GM12865 (cell line): ENCODE measurements around the gene PPIA.

Experiments
- DNase-seq: peaks from one replicate; pipeline ENCODE4 v3.0.0; 2010; ENCODE audit warnings: low read depth
- H3K4me3 ChIP-seq: 2 replicates; pipeline ENCODE4 v1.5.1; 2011; ENCODE audit warnings: mild to moderate bottlenecking, low read depth, low read length, control low read depth
- TF ChIP-seq, protein P1 (sequence below): IDR thresholded peaks from 2 replicates; pipeline ENCODE4 v1.5.1; 2011; ENCODE audit warnings: low read length, control low read depth, low read depth, inconsistent platforms; ENCODE audit not compliant: insufficient read depth; ENCODE audit errors: missing control alignments

PPIA gene

DNA sequence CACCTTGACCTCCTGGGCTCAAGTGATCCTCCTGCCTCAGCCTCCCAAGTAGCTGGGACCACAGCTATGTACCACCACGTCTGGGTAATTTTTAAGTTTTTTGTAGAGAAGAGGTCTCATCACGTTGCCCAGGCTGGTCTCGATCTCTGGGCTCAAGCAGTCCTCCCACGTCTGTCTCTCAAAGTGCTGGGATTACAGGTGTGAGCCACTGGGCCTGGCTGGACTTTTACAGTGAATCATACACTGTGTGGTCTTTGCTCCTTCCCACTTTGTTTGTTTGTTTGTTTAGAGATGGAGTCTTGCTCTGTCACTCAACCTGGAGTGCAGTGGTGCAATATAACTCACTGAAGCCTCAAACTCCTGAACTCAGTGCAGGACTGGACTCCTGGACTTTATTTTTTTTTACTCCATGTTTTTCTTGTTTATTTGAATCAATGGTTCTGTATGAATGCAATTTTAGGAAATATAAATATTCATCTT is 12.5 kb downstream of the PPIA start:
- DNase-seq, result no peak
- TF ChIP-seq, protein P1, sequence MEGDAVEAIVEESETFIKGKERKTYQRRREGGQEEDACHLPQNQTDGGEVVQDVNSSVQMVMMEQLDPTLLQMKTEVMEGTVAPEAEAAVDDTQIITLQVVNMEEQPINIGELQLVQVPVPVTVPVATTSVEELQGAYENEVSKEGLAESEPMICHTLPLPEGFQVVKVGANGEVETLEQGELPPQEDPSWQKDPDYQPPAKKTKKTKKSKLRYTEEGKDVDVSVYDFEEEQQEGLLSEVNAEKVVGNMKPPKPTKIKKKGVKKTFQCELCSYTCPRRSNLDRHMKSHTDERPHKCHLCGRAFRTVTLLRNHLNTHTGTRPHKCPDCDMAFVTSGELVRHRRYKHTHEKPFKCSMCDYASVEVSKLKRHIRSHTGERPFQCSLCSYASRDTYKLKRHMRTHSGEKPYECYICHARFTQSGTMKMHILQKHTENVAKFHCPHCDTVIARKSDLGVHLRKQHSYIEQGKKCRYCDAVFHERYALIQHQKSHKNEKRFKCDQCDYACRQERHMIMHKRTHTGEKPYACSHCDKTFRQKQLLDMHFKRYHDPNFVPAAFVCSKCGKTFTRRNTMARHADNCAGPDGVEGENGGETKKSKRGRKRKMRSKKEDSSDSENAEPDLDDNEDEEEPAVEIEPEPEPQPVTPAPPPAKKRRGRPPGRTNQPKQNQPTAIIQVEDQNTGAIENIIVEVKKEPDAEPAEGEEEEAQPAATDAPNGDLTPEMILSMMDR, result no peak
- no peak overlapping the region for H3K4me3 ChIP-seq

DNA sequence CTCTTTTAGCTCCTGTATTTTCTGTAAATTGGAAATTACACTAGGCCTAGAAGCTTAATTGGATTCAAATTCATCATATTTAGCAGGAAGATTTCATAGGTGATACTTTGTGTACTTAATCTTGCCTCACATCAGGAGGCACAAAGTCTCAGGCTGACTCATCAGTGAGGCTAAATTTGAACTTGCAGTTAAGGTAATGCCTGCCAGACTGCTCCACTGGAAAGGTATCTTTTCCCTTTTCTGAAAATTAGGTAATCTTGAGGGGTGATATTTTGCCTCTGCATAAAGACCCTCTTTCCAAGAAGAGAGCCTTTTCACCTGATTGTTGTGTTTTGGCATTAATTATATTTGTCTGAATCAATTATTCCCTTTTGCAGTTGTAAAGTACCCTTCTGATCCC is 14.6 kb downstream of the PPIA start:
- no peak overlapping the region for H3K4me3 ChIP-seq
- TF ChIP-seq, protein P1, result no peak
- no peak for DNase-seq

DNA sequence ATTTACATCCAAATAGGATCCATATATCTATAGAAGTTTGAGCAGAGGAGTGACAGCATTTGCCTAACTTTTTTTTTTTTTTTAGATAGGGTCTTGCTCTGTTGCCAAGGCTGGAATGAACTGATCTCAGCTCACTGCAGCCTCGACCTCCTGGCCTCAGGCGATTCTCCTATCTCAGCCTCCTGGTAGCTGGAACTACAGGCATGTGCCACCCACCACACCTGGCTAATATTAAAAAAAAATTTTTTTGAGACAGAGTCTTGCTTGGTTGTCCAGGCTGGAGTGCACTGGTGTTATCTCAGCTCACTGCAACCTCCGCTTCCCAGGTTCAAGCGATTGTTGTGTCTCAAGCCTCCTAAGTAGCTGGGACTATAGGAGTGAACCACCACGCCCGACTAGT is 15.1 kb downstream of the PPIA start:
- no peak overlapping the region for H3K4me3 ChIP-seq
- no peak for DNase-seq
- TF ChIP-seq, protein P1, result no peak

DNA sequence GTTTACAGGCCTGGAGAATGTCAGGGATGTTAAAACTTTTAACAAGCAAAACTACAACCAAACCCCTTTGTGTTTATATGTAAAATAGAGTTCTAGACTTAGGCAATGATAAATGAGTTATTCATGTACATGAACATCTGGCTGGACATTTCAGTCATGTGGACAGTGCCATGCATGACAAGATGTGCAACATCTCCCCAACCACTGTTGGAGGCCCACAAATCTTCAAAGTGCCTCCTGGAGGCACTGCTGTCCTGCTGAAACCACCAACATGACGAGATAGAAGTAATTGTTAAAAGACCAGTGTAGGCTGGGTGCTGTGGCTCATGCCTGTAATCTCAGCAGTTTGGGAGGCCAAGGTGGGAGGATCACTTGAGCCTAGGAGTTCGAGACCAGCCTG is 18.4 kb downstream of the PPIA start:
- TF ChIP-seq, protein P1, result no peak
- no peak overlapping the region for H3K4me3 ChIP-seq
- no peak for DNase-seq

DNA sequence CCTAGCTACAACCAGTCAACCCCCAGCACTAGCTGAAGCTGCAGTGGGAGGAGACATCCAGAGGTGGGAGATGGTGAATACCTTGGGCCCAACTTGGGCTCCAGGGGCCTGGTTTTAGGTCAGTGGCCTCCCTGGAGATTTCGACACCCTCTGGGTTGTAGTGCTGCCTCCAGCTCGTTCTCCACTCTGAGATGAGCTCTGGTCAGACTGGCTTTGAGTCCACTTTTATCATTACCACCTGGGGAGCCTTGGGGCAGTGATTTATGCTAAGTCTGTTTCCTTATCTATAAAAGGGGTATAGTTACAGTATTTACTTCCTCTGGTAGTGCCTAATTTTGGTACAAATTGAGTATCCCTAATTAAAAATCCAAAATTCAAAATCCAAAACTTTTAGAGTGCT is 22.8 kb downstream of the PPIA start:
- TF ChIP-seq, protein P1, result no peak
- no peak overlapping the region for H3K4me3 ChIP-seq
- no peak for DNase-seq

DNA sequence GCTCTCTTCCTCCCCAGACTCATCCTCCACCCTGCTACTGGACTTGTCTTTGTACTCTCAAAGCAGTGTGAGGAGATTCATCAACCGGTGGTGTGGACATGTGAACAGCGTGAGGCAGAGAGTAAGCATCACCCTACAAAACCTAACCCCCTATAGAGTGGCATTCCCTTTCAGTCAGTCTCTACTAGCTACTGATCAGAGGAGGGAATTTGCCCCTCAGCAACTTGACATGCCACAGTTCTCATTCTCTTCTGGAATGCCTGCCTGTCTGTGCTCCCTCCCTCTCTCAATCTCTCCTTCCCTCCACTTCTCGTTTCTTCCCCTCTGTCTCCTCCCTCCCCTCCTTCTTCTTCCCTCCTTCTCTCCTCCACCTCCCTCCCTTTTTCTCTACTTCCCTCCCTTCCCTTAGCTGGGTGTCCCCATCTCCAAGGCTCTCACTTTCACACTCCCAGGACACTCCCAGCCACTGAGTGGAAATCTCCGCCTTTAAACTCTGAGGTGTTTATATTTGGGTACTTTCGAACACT is 26.8 kb downstream of the PPIA start:
- no peak for DNase-seq
- TF ChIP-seq, protein P1, result no peak
- H3K4me3 ChIP-seq, result no peak overlapping the region

DNA sequence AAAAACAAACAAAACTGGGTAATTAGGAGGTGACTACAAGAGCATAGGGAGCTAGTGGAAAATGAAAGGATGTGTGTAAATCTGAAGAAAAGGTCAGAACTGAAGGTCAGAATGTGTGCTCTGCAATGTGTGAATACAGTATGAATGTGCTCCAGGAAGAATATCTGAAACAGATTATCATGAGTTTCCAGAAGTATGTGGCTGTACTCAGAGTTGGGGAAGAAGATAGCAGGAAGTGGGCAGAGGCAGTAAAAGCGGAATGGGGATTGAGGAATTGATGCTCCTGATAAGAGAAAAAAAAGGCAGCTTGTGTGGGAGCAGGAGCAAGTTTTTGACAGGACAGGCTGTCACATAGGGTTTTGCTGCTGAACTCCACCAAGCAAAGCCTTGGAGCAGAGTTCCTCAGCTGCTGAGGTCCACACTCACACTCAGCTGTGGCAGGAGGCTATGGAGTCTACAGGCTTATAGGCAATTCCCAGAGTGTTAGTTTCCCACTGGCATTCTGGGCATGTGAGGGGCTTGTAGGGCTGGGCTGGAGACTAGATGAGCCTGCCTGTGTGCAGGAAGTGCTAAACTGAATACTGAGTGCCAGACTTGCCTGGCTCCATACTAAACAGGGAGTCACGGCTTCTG is 28.5 kb downstream of the PPIA start:
- TF ChIP-seq, protein P1, result no peak
- no peak for DNase-seq
- no peak overlapping the region for H3K4me3 ChIP-seq
